GM18951 (cell line): ENCODE measurements around the gene GALT.
"Not testable (repeated sequence)": the region's sequence is repeated elsewhere in the genome, so short reads cannot be mapped to it uniquely, and the experiment has no call there.

ENCODE experiments used
- POLR2A ChIP-seq: IDR thresholded peaks from 4 replicates; pipeline ENCODE4 v1.6.1; 2011; ENCODE audit warnings: mild to moderate bottlenecking; ENCODE audit not compliant: insufficient read length, insufficient read depth; ENCODE audit errors: extremely low read depth
- in situ Hi-C: fragments of 300-500 bp; cut with MboI; formaldehyde crosslinking; loops from one replicate; pipeline ENCODE4 v1.12.0; 2022; ENCODE audit warnings: low sequenced_read_pairs, mixed read lengths, inconsistent platforms; ENCODE audit not compliant: unreplicated experiment

Gene GALT

GRCh38 chr9:34633166-34633565, 13.3 kb upstream of the GALT start:
- TF ChIP-seq POLR2A: no peak
- in situ Hi-C loops: no loop called here

GRCh38 chr9:34633851-34634550, 12.5 kb upstream of the GALT start:
- no peak for TF ChIP-seq POLR2A
- in situ Hi-C loops: no loop called here

- in situ Hi-C loops: no loop called here
Observed at GRCh38 chr9:34634551-34635248, 11.8 kb upstream of the GALT start.

GRCh38 chr9:34635556-34635955, 10.9 kb upstream of the GALT start:
- no peak for TF ChIP-seq POLR2A
- in situ Hi-C loops: no loop called here

More at GRCh38 chr9:34634551-34635248, 11.8 kb upstream of the GALT start:
- TF ChIP-seq POLR2A: no peak

GRCh38 chr9:34636791-34637355, 9.6 kb upstream of the GALT start:
- in situ Hi-C loops: no loop called here
- no peak for TF ChIP-seq POLR2A

- in situ Hi-C loops: no loop called here
- peak; percentile 89 for TF ChIP-seq POLR2A
Observed at GRCh38 chr9:34637356-34638137, 8.9 kb upstream of the GALT start, which contains the start of gene SIGMAR1. SIGMAR1 (minus strand) TSS chr9:34637787; CDS start chr9:34637697, 90 bp downstream.

- no peak for TF ChIP-seq POLR2A
- in situ Hi-C loops: no loop called here
Observed at GRCh38 chr9:34638138-34638445, 8.4 kb upstream of the GALT start.

- in situ Hi-C loops: not testable (repeated sequence)
Observed at GRCh38 chr9:34639322-34639721, 7.2 kb upstream of the GALT start.

GRCh38 chr9:34642679-34643078, 3.8 kb upstream of the GALT start:
- in situ Hi-C loops: no loop called here
- no peak for TF ChIP-seq POLR2A

- in situ Hi-C loops: no loop called here
- no peak for TF ChIP-seq POLR2A
Observed at GRCh38 chr9:34644766-34645314, 1.6 kb upstream of the GALT start.

- no peak for TF ChIP-seq POLR2A
- in situ Hi-C loops: no loop called here
Observed at GRCh38 chr9:34647084-34647403, 569 bp downstream of the GALT start.

- in situ Hi-C loops: no loop called here
- TF ChIP-seq POLR2A: no peak
Observed at GRCh38 chr9:34647651-34648050, 1.2 kb downstream of the GALT start.

GRCh38 chr9:34648673-34649072, 2.2 kb downstream of the GALT start:
- in situ Hi-C loops: no loop called here
- TF ChIP-seq POLR2A: no peak
